NCI-H2196 treated with DMSO at 0.1 percent for 48 hours (cell line): ENCODE measurements around the gene DLGAP1.

Experiments used
- DNase-seq: peaks from one replicate; lab custom pipeline; 2025; ENCODE audit not compliant: unreplicated experiment; lab: John Stamatoyannopoulos, UW

Gene DLGAP1

DNA sequence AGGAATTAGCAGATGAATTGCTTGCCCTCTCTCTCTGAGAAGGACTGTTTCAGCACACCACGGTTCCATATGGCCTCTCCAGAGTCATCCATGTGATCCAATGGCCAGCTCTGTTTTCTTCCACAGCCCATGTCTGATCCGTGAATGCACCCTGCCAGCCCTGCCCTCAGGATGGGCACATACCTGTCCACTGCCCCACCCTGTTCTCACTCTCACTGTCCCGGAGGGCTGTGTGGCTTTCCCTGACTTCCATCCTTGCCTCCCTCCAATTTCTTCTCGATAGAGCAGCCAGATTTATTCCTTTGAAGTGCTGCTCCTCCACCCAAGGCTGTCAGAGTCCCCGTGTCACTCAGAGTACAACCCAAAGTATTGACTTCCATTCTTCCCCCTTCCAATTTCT is 662.0 kb downstream of the DLGAP1 start:
- DNase-seq: no peak

DNA sequence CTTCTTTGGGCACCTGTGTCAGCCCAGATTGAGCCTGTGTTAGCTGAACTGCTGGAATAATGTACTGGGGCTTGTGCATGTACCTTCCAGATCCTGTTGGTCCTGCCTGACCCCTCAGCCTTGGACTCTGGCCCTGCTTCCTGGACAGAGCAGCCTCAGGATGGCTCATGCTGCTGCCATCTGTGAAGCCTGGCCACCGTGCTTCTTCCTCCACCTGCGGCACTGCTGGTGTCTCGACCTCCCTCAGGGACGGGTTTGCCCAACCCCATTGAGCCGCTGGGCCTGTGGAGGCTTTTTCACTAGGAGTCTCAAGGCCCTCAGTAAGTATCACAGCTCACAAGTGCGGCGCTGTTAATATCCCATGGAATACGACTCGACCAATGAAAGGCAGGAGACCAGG is 662.4 kb downstream of the DLGAP1 start:
- no peak for DNase-seq

DNA sequence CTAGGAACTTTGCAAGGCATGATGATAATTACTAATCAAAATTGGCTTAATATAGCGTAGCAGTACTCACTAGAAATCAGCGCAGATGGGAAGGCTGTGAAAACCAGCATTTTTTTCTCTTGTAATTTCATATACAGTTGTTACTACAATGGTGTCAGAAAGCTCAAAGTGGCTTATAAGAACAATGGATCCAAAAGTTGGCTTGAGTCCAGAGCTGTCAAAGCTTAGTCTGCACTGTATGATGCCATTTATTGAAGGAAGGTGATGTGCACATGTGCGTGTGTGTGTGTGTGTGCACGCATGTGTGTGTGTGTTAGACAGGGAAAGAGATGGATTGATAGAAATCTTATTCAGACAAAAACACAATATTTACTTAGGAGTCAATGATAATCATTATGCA is 663.9 kb downstream of the DLGAP1 start:
- DNase-seq: no peak

DNA sequence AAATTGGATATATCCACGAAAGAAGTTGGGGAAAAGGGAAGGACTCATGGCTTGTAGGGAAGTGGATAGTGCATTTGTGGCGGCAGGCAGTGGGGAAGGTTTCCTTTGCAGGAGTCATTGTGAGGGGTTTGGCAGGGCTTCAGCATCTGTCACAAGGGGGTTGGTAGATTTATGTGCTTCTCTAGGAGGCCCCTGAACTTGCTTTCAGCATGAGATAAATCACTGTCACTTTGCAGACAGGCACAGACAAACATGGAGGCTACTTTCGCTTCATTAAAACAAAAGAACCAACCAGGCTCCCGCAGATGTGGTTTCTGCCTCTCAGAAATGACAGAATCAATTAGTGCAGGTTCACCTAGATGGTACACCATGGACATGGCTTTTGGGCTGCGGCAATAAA is 664.4 kb downstream of the DLGAP1 start:
- no peak for DNase-seq

DNA sequence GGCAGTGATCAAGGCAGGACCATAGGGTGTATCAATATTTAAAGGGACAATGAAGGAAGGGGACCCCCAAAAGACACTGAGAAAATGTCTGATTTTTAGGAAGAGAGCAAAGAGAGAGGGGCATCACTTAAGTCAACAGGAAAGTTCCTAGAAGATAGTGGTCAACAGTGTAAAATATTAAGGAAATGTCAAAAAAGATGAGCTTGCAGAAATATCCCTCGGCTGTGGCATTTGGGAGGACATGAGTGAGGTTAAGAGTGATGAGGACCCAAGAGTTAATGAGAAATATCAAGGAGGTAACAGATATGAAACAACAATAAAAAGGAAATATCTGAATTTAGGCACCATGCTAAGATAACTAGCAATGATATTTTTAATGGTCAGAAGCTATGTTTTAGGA is 665.6 kb downstream of the DLGAP1 start:
- no peak for DNase-seq

DNA sequence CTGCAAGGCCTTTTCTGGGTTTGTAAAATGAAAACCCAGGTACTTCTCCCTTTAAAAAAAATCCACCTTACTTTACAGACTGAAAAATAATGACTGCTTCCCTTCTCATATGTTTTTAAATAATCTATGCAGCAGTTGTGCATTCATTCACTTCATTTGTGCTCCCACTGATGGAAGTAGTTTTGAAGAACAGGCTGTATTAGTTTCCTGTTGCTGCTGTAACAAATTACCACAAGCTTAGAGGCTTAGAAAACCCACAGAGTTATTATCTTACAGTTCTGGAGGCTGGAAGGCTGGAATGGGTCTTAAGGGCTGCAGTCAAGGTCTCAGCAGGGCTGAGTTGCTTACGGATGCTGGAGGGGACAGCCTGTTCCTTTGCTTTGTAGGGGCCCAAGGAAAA is 670.2 kb downstream of the DLGAP1 start:
- no peak for DNase-seq

DNA sequence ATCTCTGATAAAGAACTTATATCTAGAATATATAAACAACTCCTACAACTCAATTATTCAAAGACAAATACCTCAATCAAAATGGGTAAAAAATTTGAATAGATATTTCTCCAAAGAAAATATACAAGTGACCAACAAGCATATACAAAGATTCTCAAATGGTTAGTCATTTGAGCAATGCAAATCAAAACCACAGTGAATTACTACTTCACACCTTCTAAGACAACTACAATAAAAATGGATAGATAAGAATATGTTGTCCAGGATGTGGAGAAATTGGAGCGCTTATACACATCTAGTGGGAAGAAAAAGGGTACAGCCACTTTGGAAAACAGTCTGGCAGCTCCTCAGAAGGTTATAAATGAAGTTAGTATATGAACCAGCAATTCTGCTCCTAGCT is 672.2 kb downstream of the DLGAP1 start:
- DNase-seq: no peak

DNA sequence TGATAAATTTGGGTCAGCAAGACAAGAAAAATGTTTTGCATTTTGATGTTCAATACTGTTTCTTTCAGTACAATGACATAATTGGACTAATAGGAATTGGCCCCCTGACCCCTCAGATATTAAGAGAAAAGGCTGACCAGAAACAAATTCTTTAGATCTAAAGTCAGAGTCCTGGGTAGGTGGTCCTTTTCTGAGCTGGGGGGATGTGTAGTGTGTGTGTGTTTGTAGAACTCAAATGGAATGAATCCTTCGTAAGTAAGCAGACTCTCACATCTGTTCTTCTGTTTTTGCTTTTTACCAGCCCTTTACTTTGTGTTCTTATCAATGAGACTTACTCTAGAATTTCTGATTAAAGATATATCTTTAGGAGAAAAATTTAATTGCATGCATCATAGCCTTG is 677.4 kb downstream of the DLGAP1 start:
- no peak for DNase-seq

DNA sequence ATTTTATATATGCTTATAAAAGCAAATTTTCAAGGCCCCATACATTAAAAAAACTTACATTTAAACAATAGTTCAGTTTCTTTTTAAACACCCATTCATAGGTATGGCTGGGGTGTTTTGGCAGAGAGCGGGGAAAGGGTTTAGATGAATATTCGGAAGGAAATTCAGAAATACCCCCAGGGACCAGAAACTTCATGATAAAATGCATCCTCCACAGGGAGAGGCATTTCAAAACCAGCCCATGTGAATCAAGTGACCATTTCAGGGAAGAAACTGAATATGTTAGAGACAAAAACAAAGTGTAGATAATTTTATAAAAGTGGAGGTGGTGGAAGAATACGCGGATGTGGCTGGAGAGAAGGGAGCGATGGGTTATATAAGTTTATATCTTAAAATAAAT is 678.0 kb downstream of the DLGAP1 start:
- DNase-seq: no peak

DNA sequence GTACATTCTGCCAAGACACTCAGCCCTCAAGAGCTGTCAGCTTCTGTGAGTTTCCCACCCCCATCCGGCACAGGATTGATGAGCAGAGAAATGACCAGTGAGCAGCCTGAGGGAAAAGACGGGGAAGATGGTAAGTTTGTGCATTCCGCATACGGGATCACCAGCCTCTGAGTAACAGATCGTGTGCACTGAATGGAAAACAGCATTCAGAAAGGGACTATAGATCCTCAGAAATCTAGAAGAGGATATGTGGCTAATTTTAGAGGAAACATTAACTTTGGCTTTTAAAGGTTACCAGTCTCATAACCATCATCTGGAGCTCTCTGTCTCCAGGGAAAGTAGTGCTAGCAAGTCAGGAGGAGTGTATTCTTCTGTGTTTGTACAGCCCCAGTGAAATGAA is 679.1 kb downstream of the DLGAP1 start:
- DNase-seq: no peak

DNA sequence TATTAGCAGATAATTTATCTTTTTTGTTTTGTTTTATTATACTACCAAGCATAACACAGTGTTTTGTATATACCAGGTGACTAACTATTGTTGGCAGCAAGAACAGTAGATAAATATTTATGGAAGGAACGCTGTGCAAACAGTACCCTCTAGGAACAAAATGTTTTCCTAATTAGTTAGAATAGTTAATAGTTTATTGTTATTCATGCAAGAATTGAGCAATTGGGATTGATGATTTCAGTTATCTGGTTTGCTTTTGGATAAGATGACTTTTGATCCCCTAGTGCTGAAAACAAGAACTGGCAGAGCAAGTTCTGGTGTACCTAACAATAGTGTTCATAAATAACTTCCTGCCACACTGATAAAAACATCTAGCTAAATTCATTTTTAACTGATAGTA is 681.8 kb downstream of the DLGAP1 start:
- peak; percentile 56 for DNase-seq

DNA sequence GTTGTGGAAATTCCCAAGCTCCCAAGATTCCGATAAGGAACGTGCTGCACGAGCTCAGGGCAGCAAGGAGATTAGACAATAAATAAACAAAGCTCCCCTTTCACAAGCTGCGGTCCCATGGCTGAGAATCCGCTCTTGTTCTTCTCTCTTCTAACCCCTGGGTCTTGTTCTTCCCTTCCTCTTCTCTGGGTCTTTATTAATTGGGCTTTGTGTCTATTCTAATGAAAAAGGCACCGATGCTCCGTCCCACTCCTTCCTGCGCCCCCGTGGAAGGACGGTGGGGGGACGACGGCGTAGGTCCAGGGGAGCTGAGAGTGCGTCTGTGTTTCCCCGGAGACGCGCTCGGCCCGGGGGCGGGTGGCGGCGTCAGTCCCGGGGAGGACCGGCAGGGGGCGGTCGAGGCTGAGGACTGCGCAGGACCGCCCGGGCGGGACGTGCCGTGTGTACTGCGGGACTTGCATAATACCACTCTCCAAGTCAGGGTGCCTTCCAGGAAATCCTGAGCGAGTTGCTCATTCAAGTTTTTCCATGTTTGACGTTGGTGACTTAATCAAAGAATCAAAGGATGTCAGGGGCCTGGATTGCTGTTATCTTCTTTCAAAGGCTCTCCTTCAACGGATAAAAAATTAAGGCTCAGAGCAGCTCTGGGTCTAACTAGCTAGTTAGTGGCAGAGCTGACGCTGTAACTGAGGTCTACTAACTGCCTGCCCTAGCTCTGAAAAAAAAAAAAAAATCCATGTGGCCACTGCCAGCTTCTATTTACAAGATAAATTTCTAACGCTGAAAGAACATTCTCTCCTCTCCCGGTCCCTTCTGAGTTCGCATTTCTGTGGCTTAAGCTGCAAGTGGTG is 683.8 kb downstream of the DLGAP1 start:
- DNase-seq: peak; percentile 30

DNA sequence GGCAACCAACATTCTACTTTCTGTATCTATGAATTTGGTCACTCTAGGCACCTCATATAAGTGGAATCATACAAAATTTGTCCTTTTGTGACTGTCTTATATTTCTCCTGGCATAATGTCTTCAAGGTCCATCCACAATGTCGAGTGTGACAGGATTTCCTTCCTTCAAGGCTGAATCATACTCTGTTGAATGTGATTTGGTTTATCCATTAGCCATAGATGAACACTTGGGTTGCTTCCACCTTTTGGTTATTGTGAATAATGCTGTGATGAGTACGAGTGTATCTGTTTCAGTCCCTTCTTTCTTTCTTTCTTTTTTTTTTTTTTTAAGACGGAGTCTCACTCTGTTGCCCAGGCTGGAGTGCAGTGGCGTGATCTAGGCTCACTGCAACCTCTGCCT is 693.8 kb downstream of the DLGAP1 start:
- DNase-seq: no peak

DNA sequence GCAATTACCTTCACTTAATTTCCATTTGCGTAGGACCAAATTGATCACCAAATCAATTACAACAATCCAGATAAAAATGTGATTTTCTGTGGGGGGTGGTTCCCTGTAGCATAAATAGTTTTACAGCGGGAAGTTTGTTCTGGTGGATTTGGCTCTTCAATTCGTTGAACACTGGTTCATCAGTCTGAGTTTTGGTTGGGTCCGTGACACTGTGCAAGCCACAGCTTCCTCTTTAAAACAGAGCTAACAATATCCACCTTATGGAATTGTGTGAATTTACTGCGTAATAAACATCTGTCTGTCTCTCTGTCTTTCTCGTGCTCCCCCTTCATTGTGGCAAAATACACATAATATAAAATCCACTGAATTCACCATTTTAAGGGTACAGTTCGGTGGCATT is 694.4 kb downstream of the DLGAP1 start:
- no peak for DNase-seq

DNA sequence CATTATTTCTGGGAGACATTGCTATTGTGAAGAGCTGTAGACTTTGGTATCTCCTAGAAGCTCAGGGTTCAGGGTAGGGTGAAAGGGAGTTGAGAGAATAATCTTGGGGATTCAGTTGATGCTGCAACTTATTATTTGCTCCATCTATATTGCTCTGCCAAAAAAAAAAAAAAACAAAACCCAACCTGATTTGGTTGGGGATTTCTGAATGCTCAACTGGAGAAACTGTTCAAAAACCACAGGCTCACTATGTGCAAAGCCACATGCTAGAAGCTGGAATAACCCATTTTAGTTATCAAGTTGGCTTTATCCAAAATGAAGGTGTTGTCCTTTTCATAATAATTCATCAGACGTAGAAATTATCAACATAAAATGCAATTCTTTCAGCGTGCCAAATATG is 696.0 kb downstream of the DLGAP1 start:
- DNase-seq: no peak

DNA sequence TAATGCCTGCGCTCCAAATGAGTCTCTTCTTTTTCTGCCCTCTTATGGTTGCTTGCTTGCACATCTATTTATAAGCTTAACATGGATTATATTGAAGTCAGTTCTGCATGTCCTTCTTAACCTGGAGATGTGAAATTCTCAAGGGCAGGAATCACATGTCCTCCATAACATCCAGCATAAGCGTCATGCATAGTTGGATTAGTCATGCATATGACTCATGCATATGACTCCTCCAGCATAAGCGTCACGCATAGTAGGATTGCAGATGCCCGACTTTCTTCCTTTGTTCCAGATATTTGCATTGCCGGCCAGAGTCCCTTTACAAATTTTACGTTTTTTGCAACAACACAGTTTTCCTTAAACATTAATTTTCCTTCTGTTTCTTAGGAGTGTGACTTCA is 696.6 kb downstream of the DLGAP1 start:
- no peak for DNase-seq

DNA sequence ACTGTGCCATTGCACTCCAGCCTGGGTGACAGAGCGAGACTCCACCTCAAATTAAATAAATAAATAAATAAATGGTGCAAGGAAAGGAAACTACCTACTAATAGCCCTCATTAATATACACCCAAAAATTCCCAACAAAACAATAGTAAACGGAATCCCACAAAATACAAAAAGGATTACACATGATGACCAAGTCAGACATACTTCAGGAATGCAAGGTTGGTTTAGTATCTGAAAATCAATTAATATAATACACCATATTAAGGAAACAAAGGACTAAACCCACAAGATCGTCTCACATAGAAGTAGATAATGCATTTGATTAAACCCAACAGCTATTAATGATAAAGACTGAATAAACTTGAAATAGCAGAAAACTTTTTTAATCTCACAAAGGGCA is 697.7 kb downstream of the DLGAP1 start:
- DNase-seq: no peak

DNA sequence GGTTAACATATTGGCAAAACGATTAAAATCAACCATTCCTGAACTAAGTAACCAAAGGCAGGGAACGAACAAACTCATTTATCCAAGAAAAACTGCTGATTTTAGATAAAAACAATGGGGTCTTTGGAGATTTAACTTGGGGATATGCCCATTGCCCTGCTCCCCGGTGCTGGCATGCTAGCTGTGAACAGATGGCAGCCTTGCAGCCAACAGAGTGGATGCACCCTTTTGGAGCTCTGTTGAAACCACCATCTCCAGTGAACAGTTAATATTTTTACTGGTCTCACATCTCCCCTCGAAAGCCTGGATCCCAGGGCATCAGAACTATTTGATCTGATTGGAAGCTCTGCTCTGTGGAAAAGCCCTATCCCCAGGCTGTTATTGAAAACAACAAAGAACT is 702.0 kb downstream of the DLGAP1 start:
- DNase-seq: no peak

DNA sequence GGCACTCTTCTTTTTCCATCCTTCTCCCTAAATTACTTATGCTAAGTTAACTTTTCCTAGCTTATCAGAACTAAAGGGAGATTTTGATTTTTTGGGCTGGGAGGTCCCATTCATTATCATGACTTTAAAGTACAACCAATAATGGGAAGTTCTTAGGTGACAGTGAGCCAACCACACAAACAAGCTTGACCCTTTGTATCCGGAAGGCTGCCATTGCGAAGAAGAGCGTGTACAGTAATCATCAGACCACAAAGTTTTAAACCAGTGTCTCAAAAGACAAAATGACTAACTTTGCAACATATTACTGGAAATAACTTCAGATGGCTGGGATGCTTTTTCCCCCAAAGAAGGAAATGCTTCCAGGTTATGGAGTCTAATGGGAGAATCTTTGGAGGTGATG is 707.0 kb downstream of the DLGAP1 start:
- no peak for DNase-seq

DNA sequence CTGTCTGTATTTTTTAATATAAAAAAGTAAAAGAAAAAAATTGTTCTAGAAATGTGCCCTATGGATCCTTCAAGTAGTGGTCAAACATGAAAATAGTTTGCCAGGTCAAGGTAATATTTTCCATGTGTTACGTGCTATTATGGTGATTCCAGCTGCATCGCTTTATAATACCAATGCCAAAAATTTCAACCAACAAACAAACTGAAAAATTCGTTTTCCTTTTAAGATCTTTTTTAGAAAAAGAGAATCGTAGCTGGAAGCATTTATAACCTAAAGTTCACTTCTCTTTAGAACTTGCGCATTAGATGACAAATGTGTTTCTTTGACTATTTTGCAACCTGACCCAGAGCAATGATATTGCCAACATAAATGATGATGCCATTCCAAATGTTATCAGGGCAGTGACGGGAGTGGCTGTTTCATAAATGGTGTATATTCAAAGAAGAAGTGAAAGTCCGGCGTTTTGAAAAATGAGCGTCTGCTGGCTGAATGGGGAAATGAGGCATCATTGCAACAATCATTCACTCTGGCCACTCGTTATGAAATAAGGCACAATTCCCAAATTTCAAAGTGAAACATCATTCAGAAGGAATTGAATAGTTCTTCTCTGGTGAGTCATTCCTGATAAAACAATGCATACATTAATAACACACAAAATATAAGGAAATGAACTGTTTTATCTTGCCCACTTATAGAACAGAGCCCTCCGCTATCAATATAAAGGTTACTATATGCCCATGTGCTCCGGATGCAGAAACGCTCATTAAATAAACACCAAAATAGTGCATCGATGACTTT is 707.7 kb downstream of the DLGAP1 start:
- no peak for DNase-seq

DNA sequence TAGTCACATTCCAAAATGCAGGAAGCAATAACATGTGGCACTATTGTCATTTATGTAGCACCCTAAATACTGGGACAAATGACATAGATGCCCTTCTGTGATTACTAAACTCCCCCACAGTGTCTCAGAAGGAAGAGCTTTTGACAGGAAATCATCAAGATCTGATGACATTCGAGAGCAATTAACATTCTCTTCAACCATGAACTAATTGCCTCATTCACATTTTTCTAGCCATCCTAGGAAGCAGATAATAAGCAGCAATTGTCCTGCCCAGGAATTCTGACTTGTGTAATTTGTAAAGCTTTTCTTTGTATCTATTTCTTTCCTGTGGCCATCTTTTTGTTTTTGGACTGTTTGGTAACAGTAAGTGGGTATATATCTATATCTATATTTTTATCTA is 712.6 kb downstream of the DLGAP1 start:
- no peak for DNase-seq

DNA sequence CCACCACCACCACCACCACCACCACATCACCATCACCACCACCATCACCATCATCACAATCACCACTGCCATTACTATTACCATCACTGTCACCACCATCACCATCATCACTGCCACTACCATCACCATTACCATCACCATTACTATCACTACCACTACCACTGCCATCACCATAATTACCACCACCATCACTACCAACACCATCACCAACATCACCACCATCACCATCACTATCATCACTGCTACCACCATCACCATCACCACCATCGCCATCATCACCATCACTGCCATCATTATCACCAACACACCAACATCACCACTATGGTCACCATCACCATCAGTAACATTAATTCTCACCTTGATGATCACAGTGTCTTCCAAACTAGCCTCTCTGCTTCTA is 713.8 kb downstream of the DLGAP1 start:
- no peak for DNase-seq
